WTC11 (cell line): ENCODE measurements around the gene SF3B2.

Source experiments
- FOXP1 ChIP-seq: sonication (generic); formaldehyde crosslinking; IDR thresholded peaks from 2 replicates; pipeline ENCODE4 v1.8.0; 2022; ENCODE audit warnings: missing genetic modification reagents, mild to moderate bottlenecking, moderate library complexity, borderline replicate concordance
- JAZF1 ChIP-seq: fragments of 250-450 bp; sonication (Bioruptor Pico); IDR thresholded peaks from 2 replicates; pipeline ENCODE4 v1.9.0; 2021; ENCODE audit warnings: moderate library complexity, mild to moderate bottlenecking, inconsistent platforms
- PRRX2 ChIP-seq: fragments of 250-450 bp; sonication (Bioruptor Pico); IDR thresholded peaks from 2 replicates; pipeline ENCODE4 v1.8.0; 2021; ENCODE audit warnings: mild to moderate bottlenecking
- RELA ChIP-seq: sonication (generic); formaldehyde crosslinking; IDR thresholded peaks from 2 replicates; pipeline ENCODE4 v1.8.1; 2022; ENCODE audit warnings: missing genetic modification reagents, mild to moderate bottlenecking, borderline replicate concordance
- TCF7 ChIP-seq: sonication (generic); formaldehyde crosslinking; IDR thresholded peaks from 2 replicates; pipeline ENCODE4 v1.8.0; 2022; ENCODE audit warnings: mild to moderate bottlenecking, low read depth, missing genetic modification reagents, moderate library complexity
- ZNF263 ChIP-seq: sonication (generic); formaldehyde crosslinking; IDR thresholded peaks from 2 replicates; pipeline ENCODE4 v1.8.1; 2022; ENCODE audit warnings: low read depth, mild to moderate bottlenecking, moderate library complexity, missing genetic modification reagents
- TF ChIP-seq, protein P1 (sequence below): sonication (generic); formaldehyde crosslinking; IDR thresholded peaks from 2 replicates; pipeline ENCODE4 v1.8.1; 2023; ENCODE audit warnings: mild to moderate bottlenecking, missing genetic modification reagents, borderline replicate concordance
- TF ChIP-seq, protein P2 (sequence below): fragments of 200-600 bp; IDR thresholded peaks from 2 replicates; pipeline ENCODE4 v1.8.0; 2022; ENCODE audit warnings: antibody characterized with exemption
- TF ChIP-seq, protein P3 (sequence below): fragments of 250-450 bp; sonication (Bioruptor Pico); IDR thresholded peaks from 2 replicates; pipeline ENCODE4 v2.1.2; 2022; ENCODE audit warnings: mild to moderate bottlenecking, moderate library complexity
- TF ChIP-seq, protein P4 (sequence below): sonication (generic); formaldehyde crosslinking; IDR thresholded peaks from 2 replicates; pipeline ENCODE4 v1.8.0; 2022; ENCODE audit warnings: mild to moderate bottlenecking, missing genetic modification reagents
- TF ChIP-seq, protein P5 (sequence below): fragments of 250-450 bp; sonication (Bioruptor Pico); IDR thresholded peaks from 2 replicates; pipeline ENCODE4 v1.9.0; 2021; ENCODE audit warnings: moderate library complexity, mild to moderate bottlenecking, inconsistent platforms, borderline replicate concordance
- TF ChIP-seq, protein P6 (sequence below): sonication (generic); formaldehyde crosslinking; IDR thresholded peaks from 2 replicates; pipeline ENCODE4 v1.8.1; 2023; ENCODE audit warnings: mild to moderate bottlenecking, missing genetic modification reagents, moderate library complexity
- TF ChIP-seq, protein P7 (sequence below): sonication (generic); formaldehyde crosslinking; IDR thresholded peaks from 2 replicates; pipeline ENCODE4 v1.8.0; 2022; ENCODE audit warnings: mild to moderate bottlenecking, missing genetic modification reagents

DNA sequence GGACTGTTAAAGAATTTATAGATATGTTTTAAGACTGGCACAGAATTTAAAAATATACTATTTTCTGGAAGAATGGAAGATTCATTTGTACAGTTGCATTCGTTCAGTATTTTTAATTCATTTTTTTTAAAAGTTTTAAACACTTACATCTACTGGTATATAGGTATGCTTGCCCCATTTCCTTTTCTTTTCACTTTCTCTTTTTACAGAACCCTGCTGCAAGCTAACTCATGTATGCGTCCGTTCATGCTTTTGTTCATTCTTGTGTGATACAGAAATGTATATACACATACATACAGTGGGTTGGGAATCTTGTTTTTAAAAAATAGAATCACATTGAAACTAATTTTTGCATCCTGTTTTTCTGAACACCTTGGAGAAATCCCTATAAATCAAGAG, 48.9 kb downstream of the SF3B2 start:
- TF ChIP-seq, protein P1, sequence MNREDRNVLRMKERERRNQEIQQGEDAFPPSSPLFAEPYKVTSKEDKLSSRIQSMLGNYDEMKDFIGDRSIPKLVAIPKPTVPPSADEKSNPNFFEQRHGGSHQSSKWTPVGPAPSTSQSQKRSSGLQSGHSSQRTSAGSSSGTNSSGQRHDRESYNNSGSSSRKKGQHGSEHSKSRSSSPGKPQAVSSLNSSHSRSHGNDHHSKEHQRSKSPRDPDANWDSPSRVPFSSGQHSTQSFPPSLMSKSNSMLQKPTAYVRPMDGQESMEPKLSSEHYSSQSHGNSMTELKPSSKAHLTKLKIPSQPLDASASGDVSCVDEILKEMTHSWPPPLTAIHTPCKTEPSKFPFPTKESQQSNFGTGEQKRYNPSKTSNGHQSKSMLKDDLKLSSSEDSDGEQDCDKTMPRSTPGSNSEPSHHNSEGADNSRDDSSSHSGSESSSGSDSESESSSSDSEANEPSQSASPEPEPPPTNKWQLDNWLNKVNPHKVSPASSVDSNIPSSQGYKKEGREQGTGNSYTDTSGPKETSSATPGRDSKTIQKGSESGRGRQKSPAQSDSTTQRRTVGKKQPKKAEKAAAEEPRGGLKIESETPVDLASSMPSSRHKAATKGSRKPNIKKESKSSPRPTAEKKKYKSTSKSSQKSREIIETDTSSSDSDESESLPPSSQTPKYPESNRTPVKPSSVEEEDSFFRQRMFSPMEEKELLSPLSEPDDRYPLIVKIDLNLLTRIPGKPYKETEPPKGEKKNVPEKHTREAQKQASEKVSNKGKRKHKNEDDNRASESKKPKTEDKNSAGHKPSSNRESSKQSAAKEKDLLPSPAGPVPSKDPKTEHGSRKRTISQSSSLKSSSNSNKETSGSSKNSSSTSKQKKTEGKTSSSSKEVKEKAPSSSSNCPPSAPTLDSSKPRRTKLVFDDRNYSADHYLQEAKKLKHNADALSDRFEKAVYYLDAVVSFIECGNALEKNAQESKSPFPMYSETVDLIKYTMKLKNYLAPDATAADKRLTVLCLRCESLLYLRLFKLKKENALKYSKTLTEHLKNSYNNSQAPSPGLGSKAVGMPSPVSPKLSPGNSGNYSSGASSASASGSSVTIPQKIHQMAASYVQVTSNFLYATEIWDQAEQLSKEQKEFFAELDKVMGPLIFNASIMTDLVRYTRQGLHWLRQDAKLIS (CRISPR knock-in tag) = no peak
- TF ChIP-seq ZNF263 (CRISPR knock-in tag) (no peak), PRRX2 (CRISPR knock-in tag) (no peak), RELA (CRISPR knock-in tag) (no peak), JAZF1 (CRISPR knock-in tag) (no peak), FOXP1 (CRISPR knock-in tag) (no peak), TCF7 (CRISPR knock-in tag) (no peak)
- TF ChIP-seq, protein P2, sequence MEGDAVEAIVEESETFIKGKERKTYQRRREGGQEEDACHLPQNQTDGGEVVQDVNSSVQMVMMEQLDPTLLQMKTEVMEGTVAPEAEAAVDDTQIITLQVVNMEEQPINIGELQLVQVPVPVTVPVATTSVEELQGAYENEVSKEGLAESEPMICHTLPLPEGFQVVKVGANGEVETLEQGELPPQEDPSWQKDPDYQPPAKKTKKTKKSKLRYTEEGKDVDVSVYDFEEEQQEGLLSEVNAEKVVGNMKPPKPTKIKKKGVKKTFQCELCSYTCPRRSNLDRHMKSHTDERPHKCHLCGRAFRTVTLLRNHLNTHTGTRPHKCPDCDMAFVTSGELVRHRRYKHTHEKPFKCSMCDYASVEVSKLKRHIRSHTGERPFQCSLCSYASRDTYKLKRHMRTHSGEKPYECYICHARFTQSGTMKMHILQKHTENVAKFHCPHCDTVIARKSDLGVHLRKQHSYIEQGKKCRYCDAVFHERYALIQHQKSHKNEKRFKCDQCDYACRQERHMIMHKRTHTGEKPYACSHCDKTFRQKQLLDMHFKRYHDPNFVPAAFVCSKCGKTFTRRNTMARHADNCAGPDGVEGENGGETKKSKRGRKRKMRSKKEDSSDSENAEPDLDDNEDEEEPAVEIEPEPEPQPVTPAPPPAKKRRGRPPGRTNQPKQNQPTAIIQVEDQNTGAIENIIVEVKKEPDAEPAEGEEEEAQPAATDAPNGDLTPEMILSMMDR = no peak
- TF ChIP-seq, protein P3, sequence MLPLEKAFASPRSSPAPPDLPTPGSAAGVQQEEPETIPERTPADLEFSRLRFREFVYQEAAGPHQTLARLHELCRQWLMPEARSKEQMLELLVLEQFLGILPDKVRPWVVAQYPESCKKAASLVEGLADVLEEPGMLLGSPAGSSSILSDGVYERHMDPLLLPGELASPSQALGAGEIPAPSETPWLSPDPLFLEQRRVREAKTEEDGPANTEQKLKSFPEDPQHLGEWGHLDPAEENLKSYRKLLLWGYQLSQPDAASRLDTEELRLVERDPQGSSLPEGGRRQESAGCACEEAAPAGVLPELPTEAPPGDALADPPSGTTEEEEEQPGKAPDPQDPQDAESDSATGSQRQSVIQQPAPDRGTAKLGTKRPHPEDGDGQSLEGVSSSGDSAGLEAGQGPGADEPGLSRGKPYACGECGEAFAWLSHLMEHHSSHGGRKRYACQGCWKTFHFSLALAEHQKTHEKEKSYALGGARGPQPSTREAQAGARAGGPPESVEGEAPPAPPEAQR = no peak
- TF ChIP-seq, protein P4, sequence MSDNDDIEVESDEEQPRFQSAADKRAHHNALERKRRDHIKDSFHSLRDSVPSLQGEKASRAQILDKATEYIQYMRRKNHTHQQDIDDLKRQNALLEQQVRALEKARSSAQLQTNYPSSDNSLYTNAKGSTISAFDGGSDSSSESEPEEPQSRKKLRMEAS (CRISPR knock-in tag) = no peak
- TF ChIP-seq, protein P5, sequence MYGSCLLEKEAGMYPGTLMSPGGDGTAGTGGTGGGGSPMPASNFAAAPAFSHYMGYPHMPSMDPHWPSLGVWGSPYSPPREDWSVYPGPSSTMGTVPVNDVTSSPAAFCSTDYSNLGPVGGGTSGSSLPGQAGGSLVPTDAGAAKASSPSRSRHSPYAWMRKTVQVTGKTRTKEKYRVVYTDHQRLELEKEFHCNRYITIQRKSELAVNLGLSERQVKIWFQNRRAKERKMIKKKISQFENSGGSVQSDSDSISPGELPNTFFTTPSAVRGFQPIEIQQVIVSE (CRISPR knock-in tag) = no peak
- TF ChIP-seq, protein P6, sequence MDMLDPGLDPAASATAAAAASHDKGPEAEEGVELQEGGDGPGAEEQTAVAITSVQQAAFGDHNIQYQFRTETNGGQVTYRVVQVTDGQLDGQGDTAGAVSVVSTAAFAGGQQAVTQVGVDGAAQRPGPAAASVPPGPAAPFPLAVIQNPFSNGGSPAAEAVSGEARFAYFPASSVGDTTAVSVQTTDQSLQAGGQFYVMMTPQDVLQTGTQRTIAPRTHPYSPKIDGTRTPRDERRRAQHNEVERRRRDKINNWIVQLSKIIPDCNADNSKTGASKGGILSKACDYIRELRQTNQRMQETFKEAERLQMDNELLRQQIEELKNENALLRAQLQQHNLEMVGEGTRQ (CRISPR knock-in tag) = no peak
- TF ChIP-seq, protein P7, sequence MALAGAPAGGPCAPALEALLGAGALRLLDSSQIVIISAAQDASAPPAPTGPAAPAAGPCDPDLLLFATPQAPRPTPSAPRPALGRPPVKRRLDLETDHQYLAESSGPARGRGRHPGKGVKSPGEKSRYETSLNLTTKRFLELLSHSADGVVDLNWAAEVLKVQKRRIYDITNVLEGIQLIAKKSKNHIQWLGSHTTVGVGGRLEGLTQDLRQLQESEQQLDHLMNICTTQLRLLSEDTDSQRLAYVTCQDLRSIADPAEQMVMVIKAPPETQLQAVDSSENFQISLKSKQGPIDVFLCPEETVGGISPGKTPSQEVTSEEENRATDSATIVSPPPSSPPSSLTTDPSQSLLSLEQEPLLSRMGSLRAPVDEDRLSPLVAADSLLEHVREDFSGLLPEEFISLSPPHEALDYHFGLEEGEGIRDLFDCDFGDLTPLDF (CRISPR knock-in tag) = no peak
